Mesothelial cell of epicardium (in vitro differentiated cells): ENCODE data around the gene TC2N. TPM values are rescaled to one million over a fixed set of nuclear protein-coding genes. Genes with fewer than 3 reads are reported as not detected.
"Not testable (repeated sequence)": the region's sequence is repeated elsewhere in the genome, so short reads cannot be mapped to it uniquely, and the experiment has no call there.

Experiments
- DNase-seq, 2 experiments: peaks; one replicate each; pipeline ENCODE4 v3.0.0; 2021; ENCODE audit warnings: low spot score in 2 of 2; ENCODE audit not compliant: unreplicated experiment in 2 of 2
- H3K27ac Mint-ChIP-seq: 2 replicates; pipeline ENCODE4 v1.8.0; 2021; ENCODE audit warnings: mixed read lengths
- H3K27me3 Mint-ChIP-seq: 2 replicates; pipeline ENCODE4 v1.8.0; 2021; ENCODE audit warnings: low read depth, mixed read lengths
- H3K36me3 Mint-ChIP-seq: 2 replicates; pipeline ENCODE4 v1.8.0; 2021; ENCODE audit warnings: mixed read lengths
- H3K4me1 Mint-ChIP-seq: 2 replicates; pipeline ENCODE4 v1.8.0; 2021; ENCODE audit warnings: mixed read lengths
- H3K4me3 Mint-ChIP-seq: 2 replicates; pipeline ENCODE4 v1.8.0; 2021; ENCODE audit warnings: mild to moderate bottlenecking, moderate library complexity, mixed read lengths
- H3K9me3 Mint-ChIP-seq: 2 replicates; pipeline ENCODE4 v1.8.0; 2021; ENCODE audit warnings: mixed read lengths
- total RNA-seq: library from RNA; stranded (reverse); gene quantifications from 3 replicates; pipeline ENCODE4 v1.2.1, GENCODE V29; 2021
- TF ChIP-seq, protein P1 (sequence below): fragments of 200-600 bp; sonication (generic); IDR thresholded peaks from one replicate; pipeline ENCODE4 v1.5.0; 2021; ENCODE audit warnings: antibody characterized with exemption; ENCODE audit not compliant: unreplicated experiment

TC2N gene
- total RNA-seq, 1 donor from 2014 or later: 8.5 TPM

DNA sequence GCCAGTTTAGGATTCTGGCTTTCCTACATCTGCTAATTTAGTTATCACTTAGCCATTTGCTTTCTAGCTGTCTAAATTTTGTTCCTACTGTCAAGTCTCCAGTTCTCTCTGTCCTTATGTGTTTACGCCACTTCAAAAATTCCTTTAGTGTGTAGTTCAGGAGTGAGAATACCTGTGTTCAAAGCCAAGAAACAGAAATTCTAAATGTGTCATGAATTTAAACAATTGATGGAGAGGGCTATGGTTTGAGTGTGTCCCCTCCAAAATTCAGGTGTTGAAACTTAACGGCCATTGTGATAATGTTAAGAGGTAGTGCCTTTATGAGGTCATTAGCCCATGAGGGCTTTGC is 124.1 kb downstream of the TC2N start:
- peaks cover 4% of the 10 kb centered on the region for H3K4me1 Mint-ChIP-seq
- no peak overlapping the region for H3K4me3 Mint-ChIP-seq
- H3K9me3 Mint-ChIP-seq: peaks cover 4% of the 10 kb centered on the region
- H3K36me3 Mint-ChIP-seq: no peaks in the 10 kb centered on the region
- no peak overlapping the region for H3K27ac Mint-ChIP-seq
- H3K27me3 Mint-ChIP-seq: no peaks in the 10 kb centered on the region
- no peak for DNase-seq
- TF ChIP-seq, protein P1, sequence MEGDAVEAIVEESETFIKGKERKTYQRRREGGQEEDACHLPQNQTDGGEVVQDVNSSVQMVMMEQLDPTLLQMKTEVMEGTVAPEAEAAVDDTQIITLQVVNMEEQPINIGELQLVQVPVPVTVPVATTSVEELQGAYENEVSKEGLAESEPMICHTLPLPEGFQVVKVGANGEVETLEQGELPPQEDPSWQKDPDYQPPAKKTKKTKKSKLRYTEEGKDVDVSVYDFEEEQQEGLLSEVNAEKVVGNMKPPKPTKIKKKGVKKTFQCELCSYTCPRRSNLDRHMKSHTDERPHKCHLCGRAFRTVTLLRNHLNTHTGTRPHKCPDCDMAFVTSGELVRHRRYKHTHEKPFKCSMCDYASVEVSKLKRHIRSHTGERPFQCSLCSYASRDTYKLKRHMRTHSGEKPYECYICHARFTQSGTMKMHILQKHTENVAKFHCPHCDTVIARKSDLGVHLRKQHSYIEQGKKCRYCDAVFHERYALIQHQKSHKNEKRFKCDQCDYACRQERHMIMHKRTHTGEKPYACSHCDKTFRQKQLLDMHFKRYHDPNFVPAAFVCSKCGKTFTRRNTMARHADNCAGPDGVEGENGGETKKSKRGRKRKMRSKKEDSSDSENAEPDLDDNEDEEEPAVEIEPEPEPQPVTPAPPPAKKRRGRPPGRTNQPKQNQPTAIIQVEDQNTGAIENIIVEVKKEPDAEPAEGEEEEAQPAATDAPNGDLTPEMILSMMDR: no peak

DNA sequence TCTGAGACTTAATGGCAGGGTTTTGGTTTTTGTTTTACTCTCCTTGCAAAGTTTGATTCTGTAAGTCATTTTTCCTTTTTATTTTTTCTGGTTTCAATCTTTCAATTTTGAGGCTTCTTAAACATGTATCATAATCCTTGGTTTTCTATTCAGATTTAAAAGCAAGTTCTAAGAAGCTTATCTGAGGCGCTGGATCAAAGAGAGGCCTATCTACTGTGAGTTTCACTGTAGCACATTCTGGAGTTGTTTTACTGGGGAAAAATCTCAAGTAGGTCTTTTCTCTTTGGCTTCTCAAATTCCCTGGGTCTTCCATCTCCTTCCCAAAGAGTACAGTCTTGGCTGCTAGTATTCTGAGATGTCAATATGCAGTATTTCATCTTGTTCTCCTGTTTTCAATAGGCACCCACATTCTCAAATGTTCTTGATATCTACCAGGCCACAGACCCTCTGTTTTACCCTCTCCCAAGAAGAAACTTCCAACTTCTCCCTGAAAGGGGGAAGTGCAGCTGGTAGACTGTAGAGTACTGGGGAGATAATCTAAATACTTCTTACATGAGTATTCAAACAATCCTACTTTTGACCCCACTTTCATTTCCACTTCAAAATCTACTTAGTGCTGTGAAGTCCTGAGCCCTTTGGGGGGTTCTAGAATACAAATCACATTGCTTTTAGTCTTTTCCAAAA is 124.6 kb downstream of the TC2N start:
- TF ChIP-seq, protein P1: no peak
- H3K36me3 Mint-ChIP-seq: no peaks in the 10 kb centered on the region
- DNase-seq: no peak
- H3K4me3 Mint-ChIP-seq: no peak overlapping the region
- peak overlapping the region; percentile 43 for H3K27ac Mint-ChIP-seq
- no peaks in the 10 kb centered on the region for H3K27me3 Mint-ChIP-seq
- peaks cover 4% of the 10 kb centered on the region for H3K9me3 Mint-ChIP-seq
- H3K4me1 Mint-ChIP-seq: peaks cover 7% of the 10 kb centered on the region

DNA sequence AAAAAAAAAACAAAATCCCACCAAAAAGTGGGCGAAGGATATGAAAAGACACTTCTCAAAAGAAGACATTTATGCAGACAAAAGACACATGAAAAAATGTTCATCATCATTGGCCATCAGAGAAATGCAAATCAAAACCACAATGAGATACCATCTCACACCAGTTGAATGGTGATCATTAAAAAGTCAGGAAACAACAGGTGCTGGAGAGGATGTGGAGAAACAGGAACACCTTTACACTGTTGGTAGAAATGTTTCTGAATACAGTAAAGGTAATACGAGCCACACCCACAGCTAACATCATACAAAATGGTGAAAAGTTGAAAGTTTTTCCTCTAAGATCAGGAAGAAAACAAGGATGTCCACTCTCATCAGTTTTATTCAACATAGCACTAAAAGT is 127.5 kb downstream of the TC2N start:
- H3K9me3 Mint-ChIP-seq, H3K27me3 Mint-ChIP-seq, H3K4me3 Mint-ChIP-seq: not testable (repeated sequence)

DNA sequence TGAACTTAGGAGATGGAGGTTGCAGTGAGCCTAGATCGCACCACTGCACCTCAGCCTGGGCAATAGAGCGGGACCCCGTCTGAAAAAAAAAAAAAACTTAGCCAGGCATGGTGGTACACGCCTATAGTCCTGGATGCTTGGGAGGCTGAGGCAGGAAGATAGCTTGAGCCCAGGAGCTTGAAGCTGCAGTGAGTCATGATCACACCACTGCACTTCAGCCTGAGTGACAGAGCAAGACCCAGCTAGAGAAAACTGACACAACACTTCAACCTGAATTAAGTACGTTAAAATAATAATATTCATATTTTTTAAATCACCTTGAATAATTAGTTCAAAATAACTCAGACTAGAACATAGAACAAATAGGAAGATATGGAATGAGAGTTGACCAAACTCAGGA is 129.7 kb downstream of the TC2N start:
- H3K27me3 Mint-ChIP-seq: no peaks in the 10 kb centered on the region
- H3K4me1 Mint-ChIP-seq: peaks cover 12% of the 10 kb centered on the region
- H3K36me3 Mint-ChIP-seq: no peaks in the 10 kb centered on the region
- H3K27ac Mint-ChIP-seq: no peak overlapping the region
- TF ChIP-seq, protein P1: no peak
- no peak for DNase-seq
- H3K4me3 Mint-ChIP-seq: no peak overlapping the region
- peaks cover 4% of the 10 kb centered on the region for H3K9me3 Mint-ChIP-seq

More for the DNA sequence above, 127.5 kb downstream of the TC2N start:
- H3K4me1 Mint-ChIP-seq, H3K36me3 Mint-ChIP-seq, DNase-seq, H3K27ac Mint-ChIP-seq: not testable (repeated sequence)

DNA sequence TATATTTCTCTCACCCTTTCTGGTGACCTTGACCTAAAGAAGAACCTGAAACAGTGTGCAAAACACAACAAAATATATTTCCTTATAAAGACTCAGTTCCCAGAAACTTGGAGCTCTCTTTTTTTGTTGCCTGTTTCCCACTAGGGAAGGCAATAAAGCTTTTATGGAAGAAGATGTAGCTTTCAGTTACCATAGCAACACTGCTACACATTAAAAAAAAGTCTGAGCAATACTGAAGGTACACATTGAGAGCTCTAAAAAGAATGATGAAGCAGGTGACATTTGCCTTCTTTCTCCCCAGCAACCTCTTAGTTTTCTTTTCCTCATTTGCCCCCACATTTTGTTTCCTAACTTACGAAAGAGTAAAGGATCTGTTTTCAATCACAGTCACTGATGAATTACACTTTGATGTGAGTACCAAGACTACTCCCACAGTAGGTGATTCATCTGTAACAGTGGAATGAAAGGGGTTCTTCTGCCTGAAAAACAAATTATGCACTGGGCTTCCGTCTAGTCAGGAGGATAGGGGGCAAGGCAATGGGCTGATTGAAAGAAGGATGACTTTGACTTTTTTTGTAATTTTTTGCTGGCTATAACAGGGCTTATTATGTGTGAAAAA is 134.4 kb downstream of the TC2N start:
- Mint-ChIP-seq H3K9me3 (peaks cover 4% of the 10 kb centered on the region), H3K27ac (peak overlapping the region; percentile 8), H3K27me3 (no peaks in the 10 kb centered on the region)

DNA sequence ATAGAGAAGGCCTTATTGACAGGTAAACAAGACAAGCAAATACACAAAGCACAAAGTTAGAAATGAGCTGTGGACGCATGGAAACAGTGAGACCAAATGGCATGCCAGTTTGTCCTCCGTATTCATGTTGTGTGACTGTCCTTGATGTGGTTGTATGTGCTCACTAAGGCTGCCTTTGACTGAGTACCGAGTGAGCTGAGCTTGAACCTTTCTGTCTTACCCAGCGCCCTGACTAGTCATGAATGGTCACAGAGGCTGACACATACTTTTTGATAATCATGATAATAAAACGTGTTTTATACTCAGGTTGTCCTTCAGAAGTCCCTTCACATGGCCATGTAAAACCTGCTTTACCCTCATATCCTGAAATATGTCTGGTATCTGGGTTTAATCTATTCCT is 134.9 kb downstream of the TC2N start:
- H3K27ac Mint-ChIP-seq: no peak overlapping the region
- no peaks in the 10 kb centered on the region for H3K36me3 Mint-ChIP-seq
- H3K27me3 Mint-ChIP-seq: no peaks in the 10 kb centered on the region
- peaks cover 8% of the 10 kb centered on the region for H3K4me1 Mint-ChIP-seq
- peaks cover 4% of the 10 kb centered on the region for H3K9me3 Mint-ChIP-seq
- no peak overlapping the region for H3K4me3 Mint-ChIP-seq
- TF ChIP-seq, protein P1: no peak
- no peak for DNase-seq

More for the DNA sequence above, 134.4 kb downstream of the TC2N start:
- H3K4me3 Mint-ChIP-seq: no peak overlapping the region
- no peaks in the 10 kb centered on the region for H3K36me3 Mint-ChIP-seq
- TF ChIP-seq, protein P1: no peak
- no peak for DNase-seq
- H3K4me1 Mint-ChIP-seq: peaks cover 9% of the 10 kb centered on the region
